ENCODE results near the gene IZUMO1. TPM values are rescaled to one million over a fixed set of nuclear protein-coding genes. Genes with fewer than 3 reads are reported as not detected.
A peak's percentile ranks its signal among the peaks of the same experiment; 100 is the strongest.

The IZUMO1 gene
- total and polyA plus RNA-seq, 2 of the 13 experiments (the other 11 are each of a cell fraction or from before 2014, with no cell fraction given) = 0.07 to 0.22 TPM

- no peak for TF ChIP-seq ZNF512 (CRISPR knock-in tag; IDR thresholded peaks at IDR 0.05)
- TF ChIP-seq SATB2 (CRISPR knock-in tag; IDR thresholded peaks at IDR 0.05) = no peak
- TF ChIP-seq RCOR2 (CRISPR knock-in tag; IDR thresholded peaks at IDR 0.05) = no peak
- peak; percentile 25; the same call in 1 of the 2 replicates for TF ChIP-seq ISL2 (CRISPR knock-in tag; IDR thresholded peaks at IDR 0.05)
- TF ChIP-seq YY1 (IDR thresholded peaks at IDR 0.05; ENCODE audit: insufficient read depth, insufficient replicate concordance, low read depth, low read length) = peak; percentile 35
- TF ChIP-seq KDM2A (CRISPR knock-in tag; IDR thresholded peaks at IDR 0.05; ENCODE audit: borderline replicate concordance, low read depth) = no peak; the same call in 1 of the 2 replicates
- TF ChIP-seq TEAD3 (CRISPR knock-in tag; optimal IDR thresholded peaks at IDR 0.05; ENCODE audit: borderline replicate concordance) = peak; percentile 70
- TF ChIP-seq ZNF678 (CRISPR knock-in tag; IDR thresholded peaks at IDR 0.05) = no peak
- TF ChIP-seq ZNF451 (CRISPR knock-in tag; IDR thresholded peaks at IDR 0.05) = no peak
- no peak for TF ChIP-seq KLF13 (CRISPR knock-in tag; IDR thresholded peaks at IDR 0.05)
- TF ChIP-seq RXRB (CRISPR knock-in tag; IDR thresholded peaks at IDR 0.05; ENCODE audit: borderline replicate concordance) = peak; percentile 98
- TF ChIP-seq ZBTB43 (CRISPR knock-in tag; conservative IDR thresholded peaks at IDR 0.05) = peak; percentile 100
- TF ChIP-seq SYNCRIP (IDR thresholded peaks at IDR 0.05; ENCODE audit: insufficient read depth, low read depth, low read length) = no peak
- no peak for TF ChIP-seq ZNF878 (CRISPR knock-in tag; IDR thresholded peaks at IDR 0.05)
- no peak for TF ChIP-seq NFIB (CRISPR knock-in tag; IDR thresholded peaks at IDR 0.05; ENCODE audit: borderline replicate concordance)
- peak; percentile 3; the same call in 1 of the 2 replicates for TF ChIP-seq ZNF629 (CRISPR knock-in tag; conservative IDR thresholded peaks at IDR 0.05)
- TF ChIP-seq BCL6 (CRISPR knock-in tag; IDR thresholded peaks at IDR 0.05) = peak; percentile 83
- TF ChIP-seq ZNF75D (CRISPR knock-in tag; IDR thresholded peaks at IDR 0.05; ENCODE audit: borderline replicate concordance) = no peak
- 0 out of 2 replicates have a peak, but pooled peaks have one; percentile 69 for TF ChIP-seq TOPORS (CRISPR knock-in tag; IDR thresholded peaks at IDR 0.05)
- TF ChIP-seq PRMT3 (CRISPR knock-in tag; IDR thresholded peaks at IDR 0.05; ENCODE audit: borderline replicate concordance, low read depth) = no peak
- TF ChIP-seq PHF20 (CRISPR knock-in tag; IDR thresholded peaks at IDR 0.05) = no peak; the same call in 1 of the 2 replicates
- no peak for TF ChIP-seq ONECUT2 (CRISPR knock-in tag; IDR thresholded peaks at IDR 0.05)
- TF ChIP-seq MAFK (conservative IDR thresholded peaks at IDR 0.05 in 1 of 2, IDR thresholded peaks at IDR 0.05 in 1 of 2; ENCODE audit: low read length in 2 of 2) = no peak
- no peak for TF ChIP-seq ZNF616 (CRISPR knock-in tag; IDR thresholded peaks at IDR 0.05; ENCODE audit: low read depth)
- TF ChIP-seq ZBTB21 (CRISPR knock-in tag; IDR thresholded peaks at IDR 0.05) = no peak
- TF ChIP-seq ZBED4 (CRISPR knock-in tag; IDR thresholded peaks at IDR 0.05; ENCODE audit: borderline replicate concordance) = no peak
These were observed 27.9 kb downstream of the IZUMO1 start (continued) for GRCh38 chr19:48718711-48719231.

Data from HepG2 (cell line).